Hepatocyte (in vitro differentiated cells): ENCODE data around the gene ZNHIT1. TPM values are rescaled to one million over a fixed set of nuclear protein-coding genes. Genes with fewer than 3 reads are reported as not detected.
A peak's percentile ranks its signal among the peaks of the same experiment; 100 is the strongest.
"Not testable (repeated sequence)": the region's sequence is repeated elsewhere in the genome, so short reads cannot be mapped to it uniquely, and the experiment has no call there.

Experiments
- DNase-seq: peaks from one replicate; pipeline ENCODE4 v3.0.0-alpha.2; 2016; ENCODE audit warnings: low spot score
- H2AFZ ChIP-seq: fragments of 200-600 bp; sonication (generic); 2 replicates; pipeline ENCODE4 v1.6.0; 2016; ENCODE audit warnings: antibody characterized with exemption, mild to moderate bottlenecking
- H3K27ac ChIP-seq: fragments of 200-600 bp; sonication (generic); 2 replicates; pipeline ENCODE4 v1.5.1; 2016; ENCODE audit warnings: mild to moderate bottlenecking
- H3K27me3 ChIP-seq: fragments of 200-600 bp; sonication (generic); 2 replicates; pipeline ENCODE4 v1.6.1; 2016
- H3K36me3 ChIP-seq: fragments of 200-600 bp; sonication (generic); replicated peaks from 2 replicates; pipeline ENCODE4 v1.5.1; 2016; ENCODE audit warnings: low read depth; ENCODE audit not compliant: insufficient read depth
- H3K4me1 ChIP-seq: fragments of 200-600 bp; sonication (generic); 2 replicates; pipeline ENCODE4 v1.5.1; 2016; ENCODE audit warnings: mild to moderate bottlenecking, moderate library complexity; ENCODE audit not compliant: insufficient read depth
- H3K4me2 ChIP-seq: fragments of 200-600 bp; sonication (generic); 2 replicates; pipeline ENCODE4 v1.6.0; 2016
- H3K4me3 ChIP-seq: fragments of 200-600 bp; sonication (generic); 2 replicates; pipeline ENCODE4 v1.5.1; 2016; ENCODE audit warnings: mild to moderate bottlenecking
- H3K79me2 ChIP-seq: fragments of 200-600 bp; sonication (generic); 2 replicates; pipeline ENCODE4 v1.6.0; 2017; ENCODE audit warnings: mild to moderate bottlenecking
- H3K9me2 ChIP-seq: fragments of 200-600 bp; sonication (generic); replicated peaks from 2 replicates; pipeline ENCODE4 v1.6.0; 2017; ENCODE audit warnings: mild to moderate bottlenecking; ENCODE audit not compliant: insufficient read depth
- H3K9me3 ChIP-seq: fragments of 200-600 bp; sonication (generic); 2 replicates; pipeline ENCODE4 v1.5.1; 2016; ENCODE audit warnings: low read depth, mild to moderate bottlenecking
- H4K20me1 ChIP-seq: fragments of 200-600 bp; sonication (generic); 2 replicates; pipeline ENCODE4 v1.6.0; 2016; ENCODE audit warnings: mild to moderate bottlenecking; ENCODE audit not compliant: insufficient read depth, poor library complexity, severe bottlenecking
- CTCF ChIP-seq: fragments of 200-600 bp; sonication (generic); IDR thresholded peaks from 2 replicates; pipeline ENCODE4 v1.5.1; 2016; ENCODE audit warnings: antibody characterized with exemption, mild to moderate bottlenecking; ENCODE audit not compliant: poor library complexity
- EZH2 ChIP-seq: fragments of 200-600 bp; sonication (generic); IDR thresholded peaks from 2 replicates; pipeline ENCODE4 v1.6.1; 2016; ENCODE audit warnings: antibody characterized with exemption, mild to moderate bottlenecking, borderline replicate concordance
- EZH2phosphoT487 ChIP-seq: fragments of 200-600 bp; sonication (generic); IDR thresholded peaks from one replicate; pipeline ENCODE4 v1.6.1; 2018; ENCODE audit warnings: antibody characterized with exemption, mild to moderate bottlenecking, low read depth, moderate library complexity; ENCODE audit not compliant: unreplicated experiment, severe bottlenecking
- WGBS: methylation state at CpG from one replicate; pipeline ENCODE4 v1.1.6; 2016; ENCODE audit warnings: low lambda C conversion rate; ENCODE audit errors: missing lambda C conversion rate; 5-methylcytosine and 5-hydroxymethylcytosine counted together
- polyA plus RNA-seq: library from polyadenylated mRNA; unstranded; fragments of >200 nt; fragmentation: Nextera tagmentation; extraction: Ambion mirVana; gene quantifications from 2 replicates; pipeline ENCODE4 v1.2.1, GENCODE V29; 2016
- total RNA-seq: library from RNA; depleted of rRNA; stranded (reverse); fragments of >200 nt; gene quantifications from 2 replicates; pipeline ENCODE4 v1.2.3, GENCODE V29; 2014

ZNHIT1 gene
- total and polyA plus RNA-seq, 2 experiments from 2014 or later, result 110 to 117 TPM

DNA sequence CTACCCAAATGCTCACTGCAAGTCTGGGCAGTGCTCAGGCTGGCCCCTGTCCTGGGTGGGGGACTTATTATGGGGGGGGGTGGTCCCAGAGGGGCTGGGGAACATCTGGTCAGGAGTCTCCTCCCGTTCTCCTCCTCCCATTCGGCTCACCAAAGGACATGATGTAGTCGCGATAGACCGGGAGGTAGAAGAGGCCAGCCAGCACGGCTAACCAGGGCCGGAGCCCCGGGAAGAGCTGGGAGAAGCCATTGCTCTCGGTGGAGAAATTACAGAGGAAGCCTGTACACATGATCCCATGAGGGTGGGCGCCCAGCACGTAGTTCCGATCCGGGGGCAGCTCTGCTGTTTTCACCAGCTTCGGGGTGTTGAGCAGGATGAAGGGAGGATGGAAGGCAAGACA is 19.5 kb upstream of the ZNHIT1 start:
- no peak overlapping the region for H3K4me2 ChIP-seq
- no peaks in the 10 kb centered on the region for H3K36me3 ChIP-seq
- H4K20me1 ChIP-seq, result no peaks in the 10 kb centered on the region
- no peak overlapping the region for H2AFZ ChIP-seq
- WGBS, result 88% methylated on average over 13 of the region's 14 CpGs
- no peaks in the 10 kb centered on the region for H3K79me2 ChIP-seq
- peaks cover 30% of the 10 kb centered on the region for H3K27me3 ChIP-seq
- TF ChIP-seq EZH2phosphoT487 (no peak), EZH2 (no peak), CTCF (no peak)
- no peak overlapping the region for H3K4me3 ChIP-seq
- DNase-seq, result no peak
- no peak overlapping the region for H3K27ac ChIP-seq
- H3K4me1 ChIP-seq, result no peaks in the 10 kb centered on the region
- H3K9me3 ChIP-seq, result no peaks in the 10 kb centered on the region
- H3K9me2 ChIP-seq, result no peaks in the 10 kb centered on the region

DNA sequence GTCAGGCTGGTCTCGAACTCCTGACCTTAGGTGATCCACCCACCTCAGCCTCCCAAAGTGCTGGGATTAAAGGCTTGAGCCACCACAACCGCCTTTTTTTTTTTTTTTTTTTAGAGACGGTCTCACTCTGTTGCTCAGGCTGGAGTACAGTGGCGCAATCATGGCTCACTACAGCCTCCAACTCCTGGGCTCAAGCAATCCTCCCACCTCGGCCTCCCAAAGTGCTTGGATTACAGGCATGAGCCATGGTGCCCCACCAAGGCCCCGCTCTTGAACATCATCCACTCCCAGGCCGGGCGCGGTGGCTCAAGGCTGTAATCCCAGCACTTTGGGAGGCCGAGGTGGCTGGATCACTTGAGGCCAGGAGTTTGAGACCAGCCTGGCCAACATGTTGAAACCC is 18.4 kb upstream of the ZNHIT1 start:
- not testable (repeated sequence) for H3K79me2 ChIP-seq, H2AFZ ChIP-seq, H3K4me1 ChIP-seq, H3K9me2 ChIP-seq, H4K20me1 ChIP-seq, DNase-seq, H3K4me3 ChIP-seq, H3K36me3 ChIP-seq, H3K27ac ChIP-seq, H3K9me3 ChIP-seq
- Histone ChIP-seq H3K4me2 (peak overlapping the region; percentile 84), H3K27me3 (peaks cover 37% of the 10 kb centered on the region)
- 94% methylated on average over 10 of the region's 10 CpGs for WGBS

DNA sequence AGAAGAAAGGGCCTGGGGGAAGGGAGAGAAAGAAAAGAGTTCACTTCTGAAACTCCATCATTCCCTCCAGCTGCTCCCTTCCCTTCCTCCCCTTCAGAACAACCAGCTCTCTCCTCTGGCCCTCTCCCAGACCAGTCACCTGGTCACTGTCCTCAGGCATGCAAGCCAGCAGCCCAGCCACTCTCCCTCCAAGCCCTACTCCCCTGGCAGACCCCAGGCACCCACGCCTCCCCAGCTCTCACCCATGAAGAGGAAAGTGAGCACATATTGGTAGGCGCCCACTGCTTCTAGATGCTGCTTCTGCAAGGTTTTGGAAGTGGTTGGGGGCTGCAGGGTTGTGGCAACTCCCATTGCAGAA is 17.5 kb upstream of the ZNHIT1 start:
- no peaks in the 10 kb centered on the region for H3K79me2 ChIP-seq
- peak overlapping the region; percentile 93 for H3K27ac ChIP-seq
- TF ChIP-seq EZH2phosphoT487, result no peak
- no peak for TF ChIP-seq EZH2
- no peak for TF ChIP-seq CTCF
- 88% methylated on average over 2 of the region's 2 CpGs for whole genome bisulfite sequencing
- H2AFZ ChIP-seq, result no peak overlapping the region
- peaks cover 37% of the 10 kb centered on the region for H3K27me3 ChIP-seq
- no peaks in the 10 kb centered on the region for H3K9me3 ChIP-seq
- H3K9me2 ChIP-seq, result no peaks in the 10 kb centered on the region
- no peaks in the 10 kb centered on the region for H3K4me1 ChIP-seq
- H3K4me2 ChIP-seq, result peak overlapping the region; percentile 84
- H3K36me3 ChIP-seq, result no peaks in the 10 kb centered on the region
- peak; percentile 8 for DNase-seq
- no peaks in the 10 kb centered on the region for H4K20me1 ChIP-seq
- H3K4me3 ChIP-seq, result no peak overlapping the region

- Histone ChIP-seq H3K27me3 (peaks cover 37% of the 10 kb centered on the region), H3K36me3 (no peaks in the 10 kb centered on the region), H2AFZ (peak within 1 kb of the TSS; percentile 60), H3K9me2 (no peaks in the 10 kb centered on the region), H3K27ac (peak within 1 kb of the TSS; percentile 93), H3K4me1 (no peaks in the 10 kb centered on the region), H3K4me2 (peak within 1 kb of the TSS; percentile 84), H3K4me3 (no peak within 1 kb of the TSS), H3K9me3 (no peaks in the 10 kb centered on the region), H3K79me2 (no peaks in the 10 kb centered on the region), H4K20me1 (no peaks in the 10 kb centered on the region)
- peak; percentile 81 for DNase-seq
- 26% methylated on average over 21 of the region's 21 CpGs for WGBS
- TF ChIP-seq EZH2phosphoT487, result no peak
- TF ChIP-seq CTCF, result no peak
- no peak for TF ChIP-seq EZH2
Measured at GRCh38 chr7:101200862-101201599, 16.9 kb upstream of the ZNHIT1 start, which contains the start of gene MOGAT3. Gene MOGAT3 (minus strand): TSS chr7:101201036. CDS start chr7:101200854, 182 bp downstream.
